Natural killer cell (primary cell): Measurements from ENCODE around the gene CNNM3. TPM values are rescaled to one million over a fixed set of nuclear protein-coding genes. Genes with fewer than 3 reads are reported as not detected.

Experiments used
- ATAC-seq, 3 donors: fragments of 150-1000 bp in 2 of 3; fragments of 200-7000 bp in 1 of 3; cut with Tn5 transposase; 1 replicate in 1 of 3; 2 replicates in 2 of 3; pipeline ENCODE4 v1.10.0; 2021; ENCODE audit warnings: mild to moderate bottlenecking in 2 of 3, moderate library complexity in 2 of 3
- DNase-seq, 2 donors: peaks; one replicate each; pipeline versions ENCODE4 v3.0.0 to v3.0.0-alpha.2; 2013 to 2021; ENCODE audit warnings: mixed read lengths in 1 of 2
- H3K27ac ChIP-seq: one replicate; pipeline ENCODE4 v1.5.1; 2013; ENCODE audit warnings: mild to moderate bottlenecking, low read length
- H3K27me3 ChIP-seq: one replicate; pipeline ENCODE4 v1.6.1; 2013; ENCODE audit warnings: low read length; ENCODE audit not compliant: control insufficient read depth, insufficient read depth
- H3K36me3 ChIP-seq: one replicate; pipeline ENCODE4 v1.6.1; 2013; ENCODE audit warnings: low read length; ENCODE audit not compliant: control insufficient read depth, insufficient read depth
- H3K4me1 ChIP-seq: one replicate; pipeline ENCODE4 v1.6.1; 2013; ENCODE audit warnings: low read length; ENCODE audit not compliant: control insufficient read depth, insufficient read depth
- H3K4me3 ChIP-seq: one replicate; pipeline ENCODE4 v1.5.1; 2013; ENCODE audit warnings: low read length
- H3K9me3 ChIP-seq: one replicate; pipeline ENCODE4 v1.6.1; 2013; ENCODE audit warnings: low read length; ENCODE audit not compliant: control insufficient read depth, insufficient read depth
- H3K27ac Mint-ChIP-seq, 2 donors: one replicate each; pipeline ENCODE4 v1.8.0; 2022; ENCODE audit warnings: mild to moderate bottlenecking in 2 of 2, mixed read lengths in 2 of 2, moderate library complexity in 1 of 2
- H3K27me3 Mint-ChIP-seq, 2 donors: one replicate each; pipeline ENCODE4 v1.8.0; 2022; ENCODE audit warnings: low read depth in 2 of 2, mixed read lengths in 2 of 2
- H3K36me3 Mint-ChIP-seq: one replicate; pipeline ENCODE4 v1.8.0; 2022; ENCODE audit warnings: mixed read lengths
- H3K4me1 Mint-ChIP-seq, 2 donors: one replicate each; pipeline ENCODE4 v1.8.0; 2022; ENCODE audit warnings: mixed read lengths in 2 of 2
- H3K4me3 Mint-ChIP-seq: one replicate; pipeline ENCODE4 v1.8.0; 2022; ENCODE audit warnings: mild to moderate bottlenecking, moderate library complexity, mixed read lengths
- H3K9me3 Mint-ChIP-seq, 2 donors: one replicate each; pipeline ENCODE4 v1.8.0; 2022; ENCODE audit warnings: mixed read lengths in 2 of 2
- CTCF ChIP-seq: fragments of 200-600 bp; IDR thresholded peaks from one replicate; pipeline ENCODE4 v1.8.0; 2022; ENCODE audit warnings: antibody characterized with exemption
- WGBS: methylation state at CpG from one replicate; pipeline ENCODE4 v1.1.7; 2013; ENCODE audit warnings: missing lambda C conversion rate; ENCODE audit not compliant: insufficient coverage; 5-methylcytosine and 5-hydroxymethylcytosine counted together
- intact Hi-C: fragments of 100-400 bp; cut with micrococcal nuclease; formaldehyde crosslinking; loops from one replicate; pipeline ENCODE4 v1.14.2; 2022
- total RNA-seq, 4 donors: library from RNA; stranded (reverse); fragments of 120-200 nt in 1 of 4; gene quantifications; one replicate each; pipeline versions ENCODE4 v1.2.3 to v1.2.4, GENCODE V29; 2013 to 2022

CNNM3 gene
- total RNA-seq, 3 donors from 2014 or later (not counting 1 experiment from before 2014, with no cell fraction given): 33.8 to 55.2 (median 45.6) TPM

- Mint-ChIP-seq H3K36me3 (peaks cover 14% of the 10 kb centered on the region), H3K9me3 (no peaks in the 10 kb centered on the region), H3K27me3 (no peaks in the 10 kb centered on the region), H3K4me1 (peaks cover 0 to 8% of the 10 kb centered on the region in 2 donors), H3K4me3 (no peak overlapping the region), H3K27ac (peak overlapping the region; percentile 3 to 15)
- TF ChIP-seq CTCF: no peak
- Histone ChIP-seq H3K27ac (no peak overlapping the region), H3K9me3 (no peaks in the 10 kb centered on the region), H3K27me3 (no peaks in the 10 kb centered on the region), H3K4me1 (no peaks in the 10 kb centered on the region), H3K36me3 (peaks cover 75% of the 10 kb centered on the region), H3K4me3 (no peak overlapping the region)
- WGBS: 77% methylated on average over 5 of the region's 5 CpGs
- ATAC-seq (no peak), DNase-seq (no peak)
- intact Hi-C loops: loop anchor here (10.0 kb wide), 1 partner anchor 815 kb away; no protein-coding TSS in a partner anchor
These were observed 14.0 kb downstream of the CNNM3 start for GRCh38 chr2:96830044-96830562.

GRCh38 chr2:96831679-96832078, 15.6 kb downstream of the CNNM3 start:
- Mint-ChIP-seq H3K4me3 (no peak overlapping the region), H3K27ac (no peak overlapping the region), H3K36me3 (peaks cover 14% of the 10 kb centered on the region), H3K4me1 (peaks cover 0 to 8% of the 10 kb centered on the region in 2 donors), H3K27me3 (no peaks in the 10 kb centered on the region), H3K9me3 (no peaks in the 10 kb centered on the region)
- Histone ChIP-seq H3K9me3 (no peaks in the 10 kb centered on the region), H3K27ac (no peak overlapping the region), H3K4me3 (no peak overlapping the region), H3K36me3 (peaks cover 64% of the 10 kb centered on the region), H3K4me1 (no peaks in the 10 kb centered on the region), H3K27me3 (no peaks in the 10 kb centered on the region)
- ATAC-seq (no peak), DNase-seq (no peak)
- 95% methylated on average over 7 of the region's 10 CpGs for WGBS
- TF ChIP-seq CTCF: no peak
- intact Hi-C loops: loop anchor here (10.0 kb wide), 1 partner anchor 817 kb away; no protein-coding TSS in a partner anchor

GRCh38 chr2:96832408-96832753, 16.3 kb downstream of the CNNM3 start:
- Mint-ChIP-seq H3K36me3 (peaks cover 14% of the 10 kb centered on the region), H3K9me3 (no peaks in the 10 kb centered on the region), H3K4me1 (peaks cover 0 to 8% of the 10 kb centered on the region in 2 donors), H3K4me3 (no peak overlapping the region), H3K27me3 (no peaks in the 10 kb centered on the region), H3K27ac (no peak overlapping the region)
- Histone ChIP-seq H3K9me3 (no peaks in the 10 kb centered on the region), H3K27me3 (no peaks in the 10 kb centered on the region), H3K4me3 (no peak overlapping the region), H3K4me1 (no peaks in the 10 kb centered on the region), H3K27ac (no peak overlapping the region), H3K36me3 (peaks cover 60% of the 10 kb centered on the region)
- no peak for ATAC-seq
- no peak for TF ChIP-seq CTCF
- no peak for DNase-seq
- intact Hi-C loops: loop anchor here (10.0 kb wide), 1 partner anchor 818 kb away; no protein-coding TSS in a partner anchor
- 93% methylated on average over 11 of the region's 11 CpGs for WGBS
